ENCODE measurements around the gene PCGF1. TPM values are rescaled to one million over a fixed set of nuclear protein-coding genes. Genes with fewer than 3 reads are reported as not detected.

The PCGF1 gene
- 13.6 TPM for total RNA-seq

DNA sequence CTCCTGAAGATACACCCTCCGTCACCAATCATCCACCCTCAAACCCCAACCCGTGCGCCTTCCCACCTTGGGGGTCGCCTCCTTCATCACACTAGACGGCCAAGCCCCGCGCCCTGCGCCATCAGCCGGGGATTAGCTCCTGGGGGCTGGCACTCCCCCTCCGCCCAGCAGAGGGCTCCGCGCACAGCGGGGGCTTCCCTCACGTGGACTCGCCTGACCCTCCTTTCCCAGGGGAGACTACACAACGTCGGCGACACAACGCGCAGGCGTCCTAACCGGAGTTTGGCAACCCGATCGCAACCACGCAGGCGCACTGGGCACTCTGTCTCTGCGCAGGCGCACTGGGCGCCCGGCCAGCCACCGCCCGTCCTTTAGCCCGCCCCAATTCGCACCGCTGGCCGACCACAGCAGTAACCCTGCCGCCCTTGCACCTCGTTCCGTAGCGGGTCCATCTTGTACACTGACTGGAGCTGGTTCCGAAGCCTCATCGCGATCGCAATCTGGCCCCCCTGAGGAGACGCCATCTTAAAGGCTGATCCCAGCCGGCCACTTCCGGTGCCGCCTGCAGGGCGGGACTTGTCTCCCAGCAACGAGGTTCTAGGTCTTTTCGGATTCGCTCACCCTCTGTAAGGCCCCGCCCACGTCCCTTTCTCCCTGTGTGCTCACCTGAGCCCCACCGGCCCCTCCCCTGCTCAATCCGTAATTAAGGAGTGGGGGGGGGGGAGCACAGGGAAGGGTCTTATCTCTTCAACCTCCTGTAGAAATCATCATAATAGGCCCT, at the start of gene PCGF1:
Gene PCGF1, minus strand, starts transcription at position 551 of the 781 bp plus-strand sequence. Its CDS starts 27 bp downstream, at position 524.

DNA sequence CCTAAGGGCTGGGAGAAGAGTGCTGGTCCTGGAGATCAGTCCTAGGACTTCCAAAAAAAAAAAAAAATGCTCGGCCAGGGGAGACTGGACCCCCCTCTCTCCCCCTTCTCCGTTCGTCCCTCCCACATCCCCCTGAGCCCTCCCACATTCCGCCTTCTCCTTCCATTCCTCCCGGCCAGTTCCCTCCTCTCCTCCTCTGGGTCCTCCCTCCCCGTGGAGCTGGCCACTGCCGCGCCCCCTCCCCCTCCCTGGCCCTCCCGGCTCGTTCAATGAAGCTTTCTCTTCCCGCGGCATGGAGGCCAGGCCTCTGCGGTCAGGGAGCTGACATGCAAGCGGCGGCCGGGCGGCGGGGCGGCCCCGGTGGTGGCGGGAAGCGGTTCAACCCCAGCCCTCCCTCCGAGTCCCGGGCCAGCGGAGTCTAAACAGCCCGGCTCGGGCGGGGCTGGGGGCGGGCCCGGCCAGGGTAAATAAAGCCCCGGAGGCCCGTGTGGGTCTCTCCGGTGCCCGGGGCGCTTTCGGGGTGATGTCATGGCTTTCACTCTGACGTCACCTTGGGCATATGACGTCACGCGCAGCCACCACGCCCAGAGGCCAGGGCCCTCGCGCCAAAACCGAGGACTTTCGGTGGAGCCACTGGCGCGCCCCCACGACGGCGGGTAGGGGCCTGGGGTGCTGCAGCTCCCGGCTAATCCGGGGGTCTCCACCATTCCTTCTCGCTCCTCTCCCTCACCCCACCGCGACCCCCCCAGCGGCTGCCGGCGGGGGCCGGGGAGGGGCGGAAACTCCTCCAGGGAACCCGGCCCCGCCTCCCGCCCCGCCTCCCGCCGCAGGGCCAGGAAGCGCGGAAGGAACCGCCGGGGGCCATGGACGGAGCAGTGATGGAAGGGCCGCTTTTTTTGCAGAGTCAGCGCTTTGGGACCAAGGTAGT, 46.7 kb upstream of the PCGF1 start, which contains the start of the genes DOK1 and LOXL3:
Gene DOK1, plus strand, starts transcription at position 829 of the 928 bp plus-strand sequence. Its CDS starts 35 bp downstream, at position 864.
Gene LOXL3, minus strand, starts transcription at position 51 of the 928 bp plus-strand sequence. CDS start 1,308 bp downstream, outside the sequence.

DNA sequence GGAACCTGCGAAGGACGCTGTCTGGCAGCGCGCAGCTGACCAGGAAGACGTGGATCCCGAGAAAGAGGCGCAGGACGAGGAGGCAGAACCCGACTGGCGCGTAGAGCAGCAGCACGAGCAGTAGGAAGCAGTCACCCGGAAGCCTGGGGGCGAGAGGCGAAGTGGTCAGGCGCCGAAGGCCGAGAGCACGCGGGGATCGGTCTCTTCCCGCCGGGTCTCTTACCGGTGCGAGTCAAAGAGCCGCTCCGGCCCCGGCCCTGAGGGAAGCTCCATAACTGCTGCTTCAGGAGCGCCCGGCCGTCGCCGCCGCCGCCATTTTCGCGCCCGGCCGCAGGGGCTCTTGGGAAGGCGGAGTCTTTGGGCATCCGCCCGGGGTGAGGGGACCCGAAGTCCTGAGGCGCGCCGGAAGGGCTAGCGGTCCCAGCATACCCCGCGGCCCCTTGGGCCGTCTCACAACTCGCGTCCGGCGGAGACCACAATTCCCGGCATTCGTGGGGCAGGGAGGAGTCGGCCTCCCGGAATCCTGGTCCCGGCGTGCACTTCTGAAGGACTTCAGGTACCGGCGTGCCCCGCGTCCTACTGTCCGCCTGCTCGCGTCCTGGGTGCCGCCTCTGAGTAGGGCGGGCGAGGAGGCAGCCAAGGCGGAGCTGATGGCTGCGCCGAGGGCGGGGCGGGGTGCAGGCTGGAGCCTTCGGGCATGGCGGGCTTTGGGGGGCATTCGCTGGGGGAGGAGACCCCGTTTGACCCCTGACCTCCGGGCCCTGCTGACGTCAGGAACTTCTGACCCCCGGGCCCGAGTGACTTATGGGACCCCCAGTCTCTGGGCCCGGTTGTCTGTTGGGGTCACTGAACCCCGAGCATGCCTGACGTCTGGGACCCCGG, 22.1 kb upstream of the PCGF1 start, which contains the start of the genes AUP1 and HTRA2:
Gene AUP1, minus strand, starts transcription at position 350 of the 882 bp plus-strand sequence. Its CDS starts 77 bp downstream, at position 273.
Gene HTRA2, plus strand, starts transcription at position 577 of the 882 bp plus-strand sequence. Its CDS starts 74 bp downstream, at position 651.

GRCh38 chr2:74525717-74526648, 18.5 kb upstream of the PCGF1 start, which contains the start of gene DQX1:
Gene DQX1 (minus strand): TSS chr2:74526231. CDS start chr2:74525729, 502 bp downstream.

DNA sequence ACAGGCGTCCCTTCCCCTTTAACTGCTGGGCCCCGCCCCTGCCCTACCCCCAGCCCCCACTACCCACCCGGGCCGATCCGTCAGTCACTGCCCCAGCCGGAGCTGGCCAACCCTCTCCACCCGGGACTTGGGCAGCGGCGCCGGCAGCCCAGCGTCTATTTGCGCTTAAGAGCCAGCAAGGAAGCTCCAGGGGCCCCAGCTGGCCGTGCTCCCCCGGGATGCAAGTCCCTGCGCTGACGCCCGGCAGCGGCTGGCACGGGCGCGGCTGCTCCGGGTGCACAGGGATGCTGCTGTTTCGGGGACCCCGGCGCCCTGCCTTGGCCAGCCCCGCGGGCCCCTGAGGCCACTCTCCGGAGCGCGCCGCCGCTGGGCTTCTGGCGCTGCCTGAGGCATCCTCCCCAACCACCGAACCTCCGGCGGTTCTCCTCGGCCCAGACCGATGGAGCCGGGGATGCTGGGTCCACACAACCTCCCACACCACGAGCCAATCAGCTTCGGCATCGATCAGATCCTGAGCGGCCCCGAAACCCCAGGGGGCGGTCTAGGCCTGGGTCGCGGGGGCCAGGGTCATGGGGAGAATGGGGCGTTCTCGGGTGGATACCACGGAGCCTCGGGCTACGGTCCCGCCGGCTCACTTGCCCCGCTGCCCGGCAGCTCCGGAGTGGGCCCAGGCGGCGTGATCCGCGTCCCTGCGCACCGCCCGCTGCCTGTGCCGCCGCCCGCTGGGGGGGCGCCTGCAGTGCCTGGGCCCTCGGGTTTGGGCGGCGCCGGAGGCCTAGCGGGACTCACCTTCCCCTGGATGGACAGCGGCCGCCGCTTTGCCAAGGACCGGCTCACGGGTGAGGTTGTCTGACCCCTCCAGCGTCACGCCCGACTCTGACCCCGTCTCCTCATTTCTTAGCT, 7.1 kb upstream of the PCGF1 start, which contains the start of gene TLX2:
Gene TLX2, plus strand, starts transcription at position 83 of the 903 bp plus-strand sequence. Its CDS starts 357 bp downstream, at position 440.

GRCh38 chr2:74499267-74499939, 8.1 kb downstream of the PCGF1 start, which contains the start of gene LBX2:
Gene LBX2 (minus strand): TSS chr2:74499603. CDS start chr2:74499537, 66 bp downstream.

GRCh38 chr2:74482801-74483674, 24.5 kb downstream of the PCGF1 start, which contains the start of the genes CCDC142 and TTC31:
Gene CCDC142 (minus strand): TSS chr2:74482998. CDS start chr2:74482837, 161 bp downstream.
Gene TTC31 (plus strand): TSS chr2:74483081. CDS start chr2:74483096, 15 bp downstream.

DNA sequence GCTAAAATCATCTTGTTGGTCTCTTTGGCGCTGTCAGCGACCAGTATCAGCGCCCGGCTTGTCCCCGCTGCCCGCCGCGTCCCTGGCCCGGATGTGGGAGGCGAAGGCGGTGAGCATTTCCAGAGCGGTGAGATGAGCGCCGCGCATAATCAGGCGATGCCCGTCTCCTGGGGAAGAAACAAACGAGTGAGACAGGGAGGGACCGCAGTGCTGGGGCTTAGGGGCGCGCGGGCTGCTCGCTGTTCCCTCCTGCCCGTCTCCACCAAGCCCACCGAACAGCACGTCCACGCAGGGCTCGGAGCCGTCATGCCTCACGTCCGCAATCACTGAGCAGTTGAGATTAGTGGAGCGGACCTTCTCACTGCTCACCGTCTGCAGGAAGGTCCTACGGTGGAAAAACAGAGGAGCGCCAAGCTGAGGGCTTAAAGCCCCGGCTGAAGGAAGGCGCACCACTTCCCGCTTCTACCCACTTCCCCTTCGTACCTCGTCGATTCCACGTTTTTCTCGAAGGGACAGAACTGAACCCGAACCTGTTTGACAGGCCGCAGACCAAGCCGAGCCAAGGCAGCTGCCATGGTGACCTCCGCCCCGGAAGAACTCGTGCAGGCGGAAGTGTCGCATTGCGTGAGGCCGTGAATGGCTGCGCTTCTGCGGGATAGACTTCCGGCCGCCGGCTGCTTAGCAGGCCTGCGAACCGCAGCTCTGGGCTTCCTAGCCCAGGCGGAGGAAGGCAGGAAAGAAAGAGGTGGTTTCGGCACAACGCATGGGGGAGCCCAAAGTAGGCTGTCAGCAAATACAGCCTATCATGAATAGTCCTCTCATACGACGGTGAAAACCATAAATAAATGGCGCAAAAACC, 35.2 kb downstream of the PCGF1 start, which contains the start of gene MRPL53:
Gene MRPL53, minus strand, starts transcription at position 595 of the 859 bp plus-strand sequence. Its CDS starts 20 bp downstream, at position 575.

GRCh38 chr2:74458132-74458937, 49.2 kb downstream of the PCGF1 start, which contains the start of gene WBP1:
Gene WBP1 (plus strand): TSS chr2:74458438. CDS start chr2:74458603, 165 bp downstream.

Other genes with a start within 250 kb of the PCGF1 start
- 36.3 TPM for gene SLC4A5, start 164.3 kb downstream of the PCGF1 start, total RNA-seq
- 129 TPM for gene DCTN1, start 127.4 kb downstream of the PCGF1 start, total RNA-seq
- gene C2orf81, start 86.1 kb downstream of the PCGF1 start, total RNA-seq, result 3.1 TPM
- gene WDR54, start 86.0 kb downstream of the PCGF1 start, total RNA-seq, result 36.8 TPM
- gene RTKN, start 65.8 kb downstream of the PCGF1 start, total RNA-seq, result 28.9 TPM
- gene INO80B, start 52.6 kb downstream of the PCGF1 start, total RNA-seq, result 83.5 TPM
- gene WBP1, start 49.3 kb downstream of the PCGF1 start, total RNA-seq, result 55.6 TPM
- gene MOGS, start 42.3 kb downstream of the PCGF1 start, total RNA-seq, result 42.8 TPM
- 17.5 TPM for gene MRPL53, start 35.0 kb downstream of the PCGF1 start, total RNA-seq
- gene CCDC142, start 24.7 kb downstream of the PCGF1 start, total RNA-seq, result 36.7 TPM
- 26.7 TPM for gene TTC31, start 24.6 kb downstream of the PCGF1 start, total RNA-seq
- gene LBX2, start 8.1 kb downstream of the PCGF1 start, total RNA-seq, result not detected
- gene TLX2, start 6.8 kb upstream of the PCGF1 start, total RNA-seq, result 0.93 TPM
- gene DQX1, start 18.5 kb upstream of the PCGF1 start, total RNA-seq, result 0.55 TPM
- 75.9 TPM for gene AUP1, start 22.0 kb upstream of the PCGF1 start, total RNA-seq
- 30.6 TPM for gene HTRA2, start 22.2 kb upstream of the PCGF1 start, total RNA-seq
- 22.8 TPM for gene LOXL3, start 46.2 kb upstream of the PCGF1 start, total RNA-seq
- 10.0 TPM for gene DOK1, start 47.0 kb upstream of the PCGF1 start, total RNA-seq
- 0.44 TPM for gene M1AP, start 140.6 kb upstream of the PCGF1 start, total RNA-seq
- 10.3 TPM for gene SEMA4F, start 146.6 kb upstream of the PCGF1 start, total RNA-seq